ENCODE data around the gene ESYT3.
"Not testable (repeated sequence)": the region's sequence is repeated elsewhere in the genome, so short reads cannot be mapped to it uniquely, and the experiment has no call there.

Gene ESYT3

GRCh38 chr3:138426211-138426610 lies 8.2 kb upstream of the ESYT3 start:
- Histone ChIP-seq H3K9me3 (ENCODE audit: severe bottlenecking) (no peaks in the 10 kb centered on the region), H3K27me3 (ENCODE audit: insufficient read depth, low read depth, severe bottlenecking) (no peaks in the 10 kb centered on the region), H3K27ac (no peak overlapping the region), H3K36me3 (no peaks in the 10 kb centered on the region), H3K4me3 (ENCODE audit: low read depth, low read length) (no peak overlapping the region)
- DNase-seq = no peak
- TF ChIP-seq, protein P1, sequence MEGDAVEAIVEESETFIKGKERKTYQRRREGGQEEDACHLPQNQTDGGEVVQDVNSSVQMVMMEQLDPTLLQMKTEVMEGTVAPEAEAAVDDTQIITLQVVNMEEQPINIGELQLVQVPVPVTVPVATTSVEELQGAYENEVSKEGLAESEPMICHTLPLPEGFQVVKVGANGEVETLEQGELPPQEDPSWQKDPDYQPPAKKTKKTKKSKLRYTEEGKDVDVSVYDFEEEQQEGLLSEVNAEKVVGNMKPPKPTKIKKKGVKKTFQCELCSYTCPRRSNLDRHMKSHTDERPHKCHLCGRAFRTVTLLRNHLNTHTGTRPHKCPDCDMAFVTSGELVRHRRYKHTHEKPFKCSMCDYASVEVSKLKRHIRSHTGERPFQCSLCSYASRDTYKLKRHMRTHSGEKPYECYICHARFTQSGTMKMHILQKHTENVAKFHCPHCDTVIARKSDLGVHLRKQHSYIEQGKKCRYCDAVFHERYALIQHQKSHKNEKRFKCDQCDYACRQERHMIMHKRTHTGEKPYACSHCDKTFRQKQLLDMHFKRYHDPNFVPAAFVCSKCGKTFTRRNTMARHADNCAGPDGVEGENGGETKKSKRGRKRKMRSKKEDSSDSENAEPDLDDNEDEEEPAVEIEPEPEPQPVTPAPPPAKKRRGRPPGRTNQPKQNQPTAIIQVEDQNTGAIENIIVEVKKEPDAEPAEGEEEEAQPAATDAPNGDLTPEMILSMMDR (IDR thresholded peaks at IDR 0.05; ENCODE audit: low read depth, low read length) = peak; percentile 54

GRCh38 chr3:138426754-138427153 lies 7.7 kb upstream of the ESYT3 start:
- DNase-seq; H3K4me3 ChIP-seq (ENCODE audit: low read depth, low read length); H3K9me3 ChIP-seq (ENCODE audit: severe bottlenecking): not testable (repeated sequence)

DNA sequence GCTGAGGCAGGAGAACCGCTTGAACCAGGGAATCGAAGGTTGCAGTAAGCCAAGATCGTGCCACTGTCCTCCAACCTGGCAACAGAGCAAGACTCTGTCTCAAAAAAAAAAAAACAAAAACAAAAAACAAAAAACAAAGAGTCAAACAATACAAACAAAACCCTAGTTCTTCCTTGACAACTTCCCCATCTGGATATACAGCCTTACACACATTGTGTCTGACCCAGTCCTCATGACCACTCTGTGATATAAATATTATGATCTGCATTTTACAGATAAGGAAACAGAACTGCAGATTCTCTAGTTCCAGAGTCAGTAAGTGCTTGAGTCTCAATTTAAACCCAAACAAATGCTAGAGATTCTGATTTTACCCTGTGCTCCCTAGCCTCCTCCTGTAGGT lies 4.8 kb upstream of the ESYT3 start:
- peaks cover 3% of the 10 kb centered on the region for H3K9me3 ChIP-seq (ENCODE audit: severe bottlenecking)
- H3K27ac ChIP-seq = no peak overlapping the region
- TF ChIP-seq, protein P1 (IDR thresholded peaks at IDR 0.05; ENCODE audit: low read depth, low read length) = no peak
- H3K36me3 ChIP-seq = no peaks in the 10 kb centered on the region
- H3K27me3 ChIP-seq (ENCODE audit: insufficient read depth, low read depth, severe bottlenecking) = no peaks in the 10 kb centered on the region
- H3K4me3 ChIP-seq (ENCODE audit: low read depth, low read length) = no peak overlapping the region
- no peak for DNase-seq

More at GRCh38 chr3:138426754-138427153, 7.7 kb upstream of the ESYT3 start:
- not testable (repeated sequence) for H3K36me3 ChIP-seq; H3K27ac ChIP-seq; H3K27me3 ChIP-seq (ENCODE audit: insufficient read depth, low read depth, severe bottlenecking)

- Histone ChIP-seq H3K27me3 (ENCODE audit: insufficient read depth, low read depth, severe bottlenecking) (no peaks in the 10 kb centered on the region), H3K4me3 (ENCODE audit: low read depth, low read length) (no peak overlapping the region)
Measured at GRCh38 chr3:138432576-138433240, 1.7 kb upstream of the ESYT3 start.

GRCh38 chr3:138433892-138434275 lies 532 bp upstream of the ESYT3 start:
- no peak overlapping the region for H3K27ac ChIP-seq
- H3K9me3 ChIP-seq (ENCODE audit: severe bottlenecking) = peaks cover 3% of the 10 kb centered on the region
- H3K4me3 ChIP-seq (ENCODE audit: low read depth, low read length) = no peak overlapping the region
- H3K36me3 ChIP-seq = no peaks in the 10 kb centered on the region
- TF ChIP-seq, protein P1 (IDR thresholded peaks at IDR 0.05; ENCODE audit: low read depth, low read length) = no peak
- no peak for DNase-seq
- H3K27me3 ChIP-seq (ENCODE audit: insufficient read depth, low read depth, severe bottlenecking) = no peaks in the 10 kb centered on the region

More at GRCh38 chr3:138432576-138433240, 1.7 kb upstream of the ESYT3 start:
- H3K27ac ChIP-seq = no peak overlapping the region
- TF ChIP-seq, protein P1 (IDR thresholded peaks at IDR 0.05; ENCODE audit: low read depth, low read length) = no peak
- DNase-seq = no peak
- no peaks in the 10 kb centered on the region for H3K36me3 ChIP-seq
- peaks cover 3% of the 10 kb centered on the region for H3K9me3 ChIP-seq (ENCODE audit: severe bottlenecking)

DNA sequence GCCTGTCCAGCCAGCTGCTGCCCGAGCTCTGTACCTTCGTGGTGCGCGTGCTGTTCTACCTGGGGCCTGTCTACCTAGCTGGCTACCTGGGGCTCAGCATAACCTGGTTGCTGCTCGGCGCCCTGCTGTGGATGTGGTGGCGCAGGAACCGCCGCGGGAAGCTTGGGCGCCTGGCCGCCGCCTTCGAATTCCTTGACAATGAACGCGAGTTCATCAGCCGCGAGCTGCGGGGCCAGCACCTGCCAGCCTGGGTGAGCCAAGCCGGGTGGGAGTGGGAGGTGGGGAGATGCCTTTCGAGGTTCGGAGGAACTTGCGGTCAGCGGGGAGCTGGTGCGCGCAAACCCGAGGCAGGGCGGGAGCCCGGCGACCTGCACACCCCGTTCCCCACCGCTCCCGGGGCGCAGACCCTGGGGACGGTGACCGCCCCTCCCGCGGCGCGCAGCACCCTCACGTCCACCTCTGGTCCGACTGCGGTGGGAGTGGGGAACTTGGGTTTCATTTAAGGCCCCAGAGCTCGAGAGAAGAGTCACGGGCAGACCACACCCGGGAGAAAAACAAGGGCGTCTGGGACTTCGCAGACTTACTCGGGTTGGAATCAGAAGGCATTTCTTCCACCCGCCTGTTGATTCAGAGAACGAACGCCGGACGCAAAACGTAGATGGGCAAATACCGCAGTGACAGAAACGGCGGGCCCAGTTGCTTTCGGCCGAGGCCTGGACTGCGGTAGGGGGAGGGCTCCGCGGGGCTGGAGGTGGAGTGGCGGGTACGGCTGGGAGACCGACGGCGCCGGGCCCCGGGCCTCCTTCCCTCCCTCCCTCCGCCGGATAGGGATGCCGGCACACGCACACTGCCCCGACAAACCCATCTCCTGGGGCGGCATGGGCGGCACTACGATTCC lies 708 bp downstream of the ESYT3 start:
- Histone ChIP-seq H3K36me3 (no peaks in the 10 kb centered on the region), H3K4me3 (ENCODE audit: low read depth, low read length) (no peak overlapping the region), H3K27me3 (ENCODE audit: insufficient read depth, low read depth, severe bottlenecking) (no peaks in the 10 kb centered on the region), H3K27ac (no peak overlapping the region), H3K9me3 (ENCODE audit: severe bottlenecking) (peaks cover 3% of the 10 kb centered on the region)
- TF ChIP-seq, protein P1 (IDR thresholded peaks at IDR 0.05; ENCODE audit: low read depth, low read length) = no peak
- no peak for DNase-seq
